Right renal cortex interstitium (tissue), 3 donors: ENCODE measurements around the gene NCOA3. TPM values are rescaled to one million over a fixed set of nuclear protein-coding genes. Genes with fewer than 3 reads are reported as not detected.
A peak's percentile ranks its signal among the peaks of the same experiment; 100 is the strongest.
"Not testable (repeated sequence)": the region's sequence is repeated elsewhere in the genome, so short reads cannot be mapped to it uniquely, and the experiment has no call there.

Experiments used
- DNase-seq, 3 donors: peaks; one replicate each; pipeline ENCODE4 v3.0.0-alpha.2; 2013; ENCODE audit warnings: low read depth in 3 of 3, low spot score in 2 of 3
- polyA plus RNA-seq, 3 donors: library from polyadenylated mRNA; unstranded; fragments of 120-200 nt; gene quantifications; one replicate each; pipeline ENCODE4 v1.2.1, GENCODE V29; 2013; ENCODE audit not compliant: insufficient read length in 3 of 3

The NCOA3 gene
- polyA plus RNA-seq, 3 donors, result 34.2 to 36.6 (median 35.3) TPM

GRCh38 chr20:47466704-47467459, 34.8 kb upstream of the NCOA3 start:
- DNase-seq, result no peak

- no peak for DNase-seq
These were observed 33.2 kb upstream of the NCOA3 start for GRCh38 chr20:47468290-47469050.

- DNase-seq, result no peak
These were observed 26.2 kb upstream of the NCOA3 start for GRCh38 chr20:47475419-47476044.

DNA sequence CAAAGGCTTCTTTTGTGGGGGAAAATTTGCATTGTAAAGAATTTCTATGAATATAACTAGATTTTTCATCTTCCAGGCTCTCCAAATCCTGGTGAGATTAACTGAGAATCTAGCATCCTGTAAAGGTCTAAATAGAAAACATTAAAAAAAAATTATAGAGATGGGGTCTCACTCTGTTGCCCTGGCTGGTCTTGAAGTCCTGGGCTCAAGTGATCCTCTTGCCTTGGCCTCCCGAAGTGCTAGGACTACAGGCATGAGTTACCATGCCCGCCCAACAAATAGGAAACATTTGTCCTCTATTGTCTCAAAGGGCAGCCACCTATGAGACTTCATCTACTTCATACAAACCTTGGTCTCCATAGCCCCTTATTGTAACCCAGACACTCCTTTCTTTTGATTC, 25.2 kb upstream of the NCOA3 start:
- no peak for DNase-seq

DNA sequence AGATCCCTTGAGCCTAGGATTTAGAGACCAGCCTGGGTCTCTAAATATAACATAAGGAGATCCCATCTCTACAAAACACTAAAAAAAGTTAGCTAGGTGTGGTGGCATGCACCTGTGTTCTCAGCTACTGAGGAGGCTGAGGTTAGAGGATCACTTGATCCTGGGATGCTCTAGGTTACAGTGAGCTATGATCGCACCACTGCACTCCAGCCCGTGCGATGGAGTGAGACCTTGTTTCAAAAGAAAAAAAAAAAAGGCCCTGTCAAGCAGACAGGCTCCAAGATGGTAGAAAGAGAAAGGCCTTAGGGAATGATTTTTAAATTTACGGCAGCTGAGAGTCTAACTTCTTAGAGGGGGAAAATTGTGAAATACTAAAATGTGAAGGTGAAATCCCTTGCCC, 22.6 kb upstream of the NCOA3 start:
- DNase-seq, result no peak

DNA sequence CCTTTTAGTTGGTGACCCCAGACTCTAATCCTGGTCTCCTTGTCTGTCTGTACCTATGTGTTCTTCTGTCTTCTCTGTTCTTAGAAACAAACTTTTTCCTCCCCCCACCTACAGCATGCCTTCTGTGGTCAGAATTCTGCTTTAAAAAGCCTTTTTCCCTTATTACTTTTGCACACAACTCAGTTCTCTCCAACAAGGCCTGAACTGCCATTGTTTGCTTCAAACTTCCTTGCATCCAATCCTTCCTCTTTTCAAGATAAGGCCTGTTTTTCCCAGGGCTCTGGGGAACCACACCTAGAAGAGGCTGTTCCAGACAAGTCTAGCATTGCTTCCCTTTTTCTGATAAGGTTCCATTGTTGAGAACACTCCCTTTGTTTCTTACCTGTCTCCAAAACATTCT, 22.2 kb upstream of the NCOA3 start:
- no peak for DNase-seq

DNA sequence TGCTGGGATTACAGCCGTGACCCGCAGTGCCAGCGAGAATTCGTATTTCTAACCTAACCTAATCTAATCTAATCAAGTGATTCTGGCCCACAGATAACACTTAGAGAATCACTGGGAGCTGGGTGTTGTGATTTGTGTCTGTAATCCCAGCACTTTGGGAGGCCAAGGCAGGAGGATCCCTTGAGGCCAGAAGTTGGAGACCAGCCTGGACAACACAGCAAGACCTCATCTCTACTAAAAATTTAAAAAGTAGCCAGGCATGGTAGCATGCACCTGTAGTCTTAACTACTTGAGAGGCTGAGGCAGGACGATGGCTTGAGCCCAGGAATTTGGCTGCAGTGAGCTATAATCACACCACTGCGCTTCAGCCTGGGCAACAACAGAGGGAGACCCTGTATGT, 21.4 kb upstream of the NCOA3 start:
- DNase-seq, result no peak

DNA sequence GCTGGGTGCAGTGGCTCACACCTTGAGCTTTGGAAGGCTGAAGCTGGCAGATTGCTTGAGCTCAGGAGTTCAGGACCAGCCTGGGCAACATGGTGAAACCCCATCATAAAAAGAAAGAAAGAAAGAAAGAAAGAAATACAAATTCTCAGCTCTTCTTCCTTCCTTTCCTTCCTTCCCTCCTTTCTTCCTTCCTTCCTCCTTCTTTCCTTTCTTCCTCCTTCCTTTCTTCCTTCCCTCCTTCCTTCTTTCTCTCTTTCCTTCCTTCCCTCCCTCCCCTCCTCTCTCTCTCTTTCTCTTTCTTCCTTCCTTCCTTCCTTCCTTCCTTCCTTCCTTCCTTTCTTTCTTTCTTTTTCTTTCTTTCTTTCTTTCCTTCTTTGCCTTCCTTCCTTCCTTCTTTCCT, 21.0 kb upstream of the NCOA3 start:
- no peak for DNase-seq

DNA sequence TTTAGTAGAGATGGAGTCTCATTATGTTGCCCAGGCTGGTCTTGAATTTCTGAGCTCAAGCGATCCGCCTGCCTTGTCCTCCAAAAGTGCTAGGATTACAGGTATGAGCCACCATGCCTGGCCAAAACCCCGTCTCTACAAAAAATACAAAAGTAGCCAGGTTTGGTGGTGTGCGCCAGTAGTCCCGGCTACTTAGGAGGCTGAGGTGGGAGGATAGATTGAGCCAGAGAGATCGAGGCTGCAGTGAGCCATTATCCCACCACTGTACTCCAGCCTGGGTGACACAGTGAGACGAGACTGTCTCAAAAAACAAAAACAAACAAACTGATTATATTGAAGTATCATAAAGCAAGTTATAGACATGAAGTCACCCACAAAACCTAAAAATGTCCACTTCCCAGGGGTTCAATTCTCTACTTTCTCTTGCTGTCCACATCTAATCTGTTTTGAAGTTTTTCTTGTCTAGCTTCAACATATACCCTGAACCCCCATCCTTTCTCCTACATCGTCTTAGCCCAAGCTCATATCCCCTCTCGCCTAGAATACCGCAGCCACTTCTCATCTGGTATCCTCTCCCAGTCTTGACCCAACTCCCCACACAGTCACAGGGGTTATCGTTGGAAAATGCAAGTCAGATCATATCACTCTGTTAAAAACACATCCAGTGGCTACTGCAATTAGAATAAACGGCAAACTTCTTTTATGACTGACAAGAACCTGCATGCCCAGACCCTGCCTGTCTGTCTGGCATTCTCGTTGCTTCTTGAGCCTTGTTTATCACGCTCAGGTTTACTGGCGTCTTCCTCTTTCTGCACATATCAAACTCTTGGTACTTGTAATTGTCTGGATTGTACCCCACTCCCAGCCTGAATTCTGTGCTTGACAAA, 20.1 kb upstream of the NCOA3 start:
- DNase-seq, result no peak

- DNase-seq, result no peak
These were observed 19.0 kb upstream of the NCOA3 start for GRCh38 chr20:47482705-47483104.

DNA sequence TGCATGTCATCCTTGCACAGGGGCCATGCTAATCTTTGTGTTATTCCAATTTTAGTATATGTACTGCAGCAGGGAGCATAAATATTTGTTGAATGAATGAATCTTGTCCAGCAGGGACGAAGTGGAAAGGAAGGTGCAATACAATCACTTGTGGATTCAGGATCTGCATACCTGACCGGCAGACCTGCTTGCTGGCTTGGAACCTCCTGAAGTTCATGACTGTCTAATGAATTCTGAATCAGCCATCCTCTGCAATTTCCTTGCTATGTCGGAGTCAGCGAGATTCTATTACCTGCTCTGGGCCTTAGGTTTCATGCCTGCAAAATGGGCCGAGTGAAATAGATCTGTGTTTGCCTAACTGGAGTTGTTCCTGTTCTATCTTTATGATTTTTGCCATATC, 17.4 kb upstream of the NCOA3 start:
- no peak for DNase-seq

DNA sequence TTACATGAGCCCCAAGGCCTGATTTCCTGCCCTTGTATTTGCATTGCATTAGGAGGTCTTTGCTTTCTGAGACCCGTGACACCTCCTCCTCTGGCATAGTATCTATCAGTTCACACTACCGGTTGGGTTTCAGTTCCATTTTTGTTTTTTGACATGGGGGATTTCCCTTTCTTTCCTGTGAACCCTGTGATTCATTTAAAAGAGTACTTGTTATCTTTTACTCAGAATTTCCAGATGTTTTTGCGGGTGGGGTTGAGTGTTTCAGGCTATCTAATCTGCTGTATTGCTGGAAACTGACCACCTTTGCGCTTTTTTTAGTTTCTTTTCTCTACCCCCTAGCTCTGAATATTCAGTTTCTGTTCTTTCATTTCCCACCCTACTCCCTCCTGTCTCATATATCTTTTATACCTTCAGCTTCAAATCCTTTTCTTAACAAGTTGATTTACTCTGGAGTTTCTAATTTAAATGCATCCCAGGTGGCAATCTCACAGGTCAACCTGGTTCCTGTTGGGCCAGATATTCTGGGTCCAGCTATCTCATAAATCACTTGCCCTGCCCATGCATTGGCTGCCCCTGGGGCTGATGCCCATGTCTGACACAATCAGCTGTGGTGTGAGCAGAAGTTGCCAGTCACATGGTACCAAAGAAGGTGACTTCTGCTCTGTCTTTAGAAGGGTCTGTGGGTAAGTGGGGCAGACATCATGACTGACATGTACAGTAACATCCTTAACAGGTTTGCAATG, 14.3 kb upstream of the NCOA3 start:
- DNase-seq, result no peak

- DNase-seq, result no peak
These were observed 12.2 kb upstream of the NCOA3 start for GRCh38 chr20:47489448-47489872.

- no peak for DNase-seq
These were observed 10.9 kb upstream of the NCOA3 start for GRCh38 chr20:47490795-47491194.

- no peak for DNase-seq
These were observed 9.4 kb upstream of the NCOA3 start for GRCh38 chr20:47492284-47492683.

DNA sequence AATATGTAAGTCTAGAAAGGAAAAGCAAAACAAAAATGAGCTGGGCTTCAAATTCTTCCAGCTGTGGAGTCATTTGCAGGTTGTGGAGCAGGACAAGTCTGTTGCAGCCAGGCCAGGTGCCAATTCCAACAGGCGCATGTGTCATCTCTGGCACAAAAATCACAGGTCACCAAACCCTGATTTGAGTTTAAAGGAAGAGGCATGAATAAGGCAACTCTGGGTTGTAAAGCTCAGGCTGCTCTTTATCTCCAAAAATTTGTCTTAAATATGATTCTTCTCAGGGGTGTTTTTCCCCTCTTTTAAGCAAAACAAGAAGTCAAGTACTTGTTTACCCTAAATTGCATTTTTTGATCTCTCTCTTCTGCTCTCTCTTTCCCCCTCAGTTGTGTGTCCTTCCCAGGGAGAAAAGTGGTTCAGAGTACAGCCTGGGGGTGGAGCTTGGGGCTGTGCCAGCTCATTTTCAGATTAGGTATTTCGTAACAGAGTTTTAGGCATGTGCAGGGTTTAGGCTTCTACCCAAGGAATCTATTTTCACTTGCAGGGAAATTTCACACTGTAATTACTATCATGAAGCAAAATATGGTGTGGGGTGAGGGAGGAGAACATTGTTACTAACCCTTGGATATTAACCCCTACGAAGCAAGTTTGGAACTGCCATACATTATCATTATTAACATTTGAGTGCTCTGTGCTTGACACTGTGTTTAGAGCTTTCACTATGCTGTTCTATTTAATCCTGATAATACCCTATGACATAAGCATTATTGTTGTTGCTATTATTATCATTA, 8.3 kb upstream of the NCOA3 start:
- peak in 2 of 3 donors; percentile 31 to 56 for DNase-seq

GRCh38 chr20:47493963-47494293, 7.8 kb upstream of the NCOA3 start:
- DNase-seq, result no peak

DNA sequence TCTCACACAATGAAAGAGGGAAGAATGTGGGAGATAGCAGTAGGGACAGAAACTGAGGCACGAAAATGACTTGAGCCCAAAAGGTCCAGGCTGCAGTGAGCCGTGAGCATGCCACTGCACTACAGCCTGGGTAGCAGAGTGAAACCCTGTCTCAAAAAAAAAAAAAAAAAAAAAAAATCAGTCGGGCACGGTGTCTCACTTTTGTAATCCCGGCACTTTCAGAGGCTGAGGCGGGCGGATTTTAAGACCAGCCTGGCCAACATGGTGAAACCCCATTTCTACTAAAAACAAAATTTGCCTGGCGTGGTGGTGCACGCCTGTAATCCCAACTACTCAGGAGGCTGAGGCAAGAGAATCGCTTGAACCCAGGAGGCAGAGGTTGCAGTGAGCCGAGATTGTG, 7.1 kb upstream of the NCOA3 start:
- DNase-seq, result not testable (repeated sequence)

DNA sequence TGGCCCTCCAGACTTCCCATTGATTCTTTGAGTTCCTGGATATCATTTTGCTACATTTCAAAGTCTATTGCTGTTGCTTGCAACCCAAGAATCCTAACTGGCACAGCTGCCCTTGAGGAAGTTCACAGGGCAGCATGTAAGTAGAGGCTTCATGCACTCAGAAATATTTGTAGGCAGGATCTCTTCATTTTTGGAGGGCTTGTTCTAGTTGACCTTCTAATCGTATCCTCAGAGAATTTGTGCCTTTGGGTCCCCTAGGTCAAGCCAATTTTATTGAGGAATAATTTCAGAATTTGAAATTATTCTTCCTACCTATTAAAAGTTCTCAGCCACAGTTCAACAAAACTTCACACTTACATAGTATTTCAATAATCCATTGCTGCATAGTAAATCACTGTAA, 5.6 kb upstream of the NCOA3 start:
- DNase-seq, result no peak
